K562 (cell line): Measurements from ENCODE around the gene GYPC.

ENCODE experiments used
- FOXM1 ChIP-seq, 2 experiments: fragments of 450-650 bp in 1 of 2; sonication (generic) in 1 of 2; formaldehyde crosslinking in 1 of 2; IDR thresholded peaks; 2 replicates each; pipeline versions ENCODE4 v1.6.1 to v1.9.0; 2017 to 2022; ENCODE audit warnings: low read depth in 2 of 2, mild to moderate bottlenecking in 2 of 2, missing genetic modification reagents in 1 of 2, moderate library complexity in 1 of 2
- POLR2A ChIP-seq: fragments of 450-650 bp; conservative IDR thresholded peaks from 2 replicates; pipeline ENCODE4 v1.6.1; 2016
- POLR2G ChIP-seq: fragments of 200-400 bp; formaldehyde crosslinking; IDR thresholded peaks from 2 replicates; pipeline ENCODE4 v1.6.1; 2017; ENCODE audit warnings: low read depth, mild to moderate bottlenecking, antibody characterized with exemption, low read length, moderate library complexity
- RAD21 ChIP-seq, 2 experiments: fragments of 250-450 bp in 1 of 2; fragments of 450-650 bp in 1 of 2; sonication (Bioruptor Pico) in 1 of 2; formaldehyde crosslinking in 1 of 2; IDR thresholded peaks in 1 of 2; conservative IDR thresholded peaks in 1 of 2; 2 replicates each; pipeline versions ENCODE4 v1.4.0 to v1.8.0; 2020 to 2022; ENCODE audit warnings: mild to moderate bottlenecking in 2 of 2, moderate library complexity in 1 of 2
- STAG1 ChIP-seq: sonication (generic); formaldehyde crosslinking; IDR thresholded peaks from 2 replicates; pipeline ENCODE4 v1.5.0; 2020; ENCODE audit warnings: missing genetic modification reagents, borderline replicate concordance
- STAT5B ChIP-seq: fragments of 250-450 bp; sonication (Bioruptor Pico); IDR thresholded peaks from 2 replicates; pipeline ENCODE4 v1.8.0; 2021; ENCODE audit warnings: mild to moderate bottlenecking, inconsistent platforms
- TAF7 ChIP-seq: fragments of 450-650 bp; IDR thresholded peaks from 2 replicates; pipeline ENCODE4 v1.6.1; 2016; ENCODE audit warnings: missing genetic modification characterization, missing compliant biosample characterization
- YY1 ChIP-seq, 3 experiments: IDR thresholded peaks; 2 replicates each; pipeline ENCODE4 v1.6.1; 2011; ENCODE audit warnings: low read length in 2 of 3, mild to moderate bottlenecking in 2 of 3, moderate library complexity in 2 of 3, borderline replicate concordance in 1 of 3, control low read depth in 1 of 3, low read depth in 1 of 3; ENCODE audit not compliant: insufficient read depth in 3 of 3, insufficient replicate concordance in 2 of 3, control insufficient read depth in 1 of 3, insufficient read length in 1 of 3; ENCODE audit errors: extremely low read depth in 1 of 3
- TF ChIP-seq, protein P1 (sequence below): fragments of 450-650 bp; IDR thresholded peaks from 2 replicates; pipeline ENCODE4 v1.6.1; 2017; ENCODE audit warnings: mild to moderate bottlenecking, moderate library complexity

DNA sequence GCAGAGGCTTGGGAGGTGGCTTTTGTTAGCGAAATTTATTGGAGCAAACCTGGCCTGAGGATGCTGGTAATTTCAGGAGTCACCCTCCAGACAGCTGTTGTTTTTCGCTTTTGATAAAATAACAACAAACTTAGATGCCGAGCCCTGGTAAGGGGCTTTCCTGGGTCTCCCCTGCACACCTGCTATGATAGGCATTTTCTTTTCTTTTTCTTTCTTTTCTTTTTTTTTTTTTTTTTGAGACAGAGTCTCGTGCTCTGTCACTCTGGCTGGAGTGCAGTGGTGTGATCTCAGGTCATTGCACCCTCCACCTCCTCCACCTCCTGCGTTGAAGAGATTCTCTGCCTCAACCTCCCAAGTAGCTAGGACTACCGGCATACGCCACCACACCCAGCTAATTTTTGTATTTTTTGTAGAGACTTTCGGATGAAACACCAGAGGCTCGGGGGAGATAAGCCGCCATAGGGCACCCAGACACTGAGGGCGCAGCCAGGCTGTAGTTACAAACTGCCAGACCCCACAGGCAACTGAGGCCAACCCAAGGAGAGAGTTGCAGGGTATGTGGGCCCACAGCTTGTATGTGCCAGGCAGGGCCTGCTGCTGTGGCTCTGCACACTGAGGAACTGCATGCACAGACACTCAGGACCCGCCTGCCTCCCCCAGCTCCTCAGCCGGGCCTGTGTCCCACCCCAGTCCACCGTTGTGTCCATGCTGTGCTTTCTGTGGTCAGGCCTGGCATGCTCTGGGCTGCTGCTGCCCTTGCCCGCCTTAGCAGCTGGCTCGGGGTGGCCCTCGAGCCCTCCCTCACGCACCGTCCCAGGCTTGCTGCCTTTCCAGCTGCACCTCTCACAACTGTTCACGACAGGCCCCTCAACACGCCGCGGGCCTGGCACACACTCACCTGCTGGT is 3.9 kb downstream of the GYPC start:
- TF ChIP-seq POLR2A (no peak), YY1 (IDR thresholded peaks at IDR 0.05; ENCODE audit: borderline replicate concordance in 1 of 3, control insufficient read depth in 1 of 3, extremely low read depth in 1 of 3, insufficient read depth in 3 of 3, insufficient read length in 1 of 3, insufficient replicate concordance in 2 of 3, low read depth in 1 of 3, low read length in 2 of 3) (no peak), RAD21 (CRISPR knock-in tag; conservative IDR thresholded peaks at IDR 0.05 in 1 of 2, IDR thresholded peaks at IDR 0.05 in 1 of 2) (no peak), STAG1 (CRISPR knock-in tag) (no peak), FOXM1 (IDR thresholded peaks at IDR 0.05; ENCODE audit: low read depth) (no peak), FOXM1 (CRISPR knock-in tag; IDR thresholded peaks at IDR 0.05; ENCODE audit: low read depth) (no peak), TAF7 (tag) (no peak), STAT5B (CRISPR knock-in tag) (no peak), POLR2G (peak; percentile 65)
- TF ChIP-seq, protein P1, sequence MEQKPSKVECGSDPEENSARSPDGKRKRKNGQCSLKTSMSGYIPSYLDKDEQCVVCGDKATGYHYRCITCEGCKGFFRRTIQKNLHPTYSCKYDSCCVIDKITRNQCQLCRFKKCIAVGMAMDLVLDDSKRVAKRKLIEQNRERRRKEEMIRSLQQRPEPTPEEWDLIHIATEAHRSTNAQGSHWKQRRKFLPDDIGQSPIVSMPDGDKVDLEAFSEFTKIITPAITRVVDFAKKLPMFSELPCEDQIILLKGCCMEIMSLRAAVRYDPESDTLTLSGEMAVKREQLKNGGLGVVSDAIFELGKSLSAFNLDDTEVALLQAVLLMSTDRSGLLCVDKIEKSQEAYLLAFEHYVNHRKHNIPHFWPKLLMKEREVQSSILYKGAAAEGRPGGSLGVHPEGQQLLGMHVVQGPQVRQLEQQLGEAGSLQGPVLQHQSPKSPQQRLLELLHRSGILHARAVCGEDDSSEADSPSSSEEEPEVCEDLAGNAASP = no peak
